GM18907 (cell line): ENCODE data around the gene CCDC80.

Experiments used
- ATAC-seq: cut with Tn5 transposase; IDR thresholded peaks from one replicate; pipeline ENCODE4 v1.9.1; 2021; ENCODE audit warnings: mild to moderate bottlenecking, moderate library complexity; ENCODE audit not compliant: unreplicated experiment

Gene CCDC80

GRCh38 chr3:112634786-112635541 is 6.0 kb downstream of the CCDC80 start:
- ATAC-seq, result no peak

GRCh38 chr3:112633757-112634156 is 7.2 kb downstream of the CCDC80 start:
- ATAC-seq, result no peak

DNA sequence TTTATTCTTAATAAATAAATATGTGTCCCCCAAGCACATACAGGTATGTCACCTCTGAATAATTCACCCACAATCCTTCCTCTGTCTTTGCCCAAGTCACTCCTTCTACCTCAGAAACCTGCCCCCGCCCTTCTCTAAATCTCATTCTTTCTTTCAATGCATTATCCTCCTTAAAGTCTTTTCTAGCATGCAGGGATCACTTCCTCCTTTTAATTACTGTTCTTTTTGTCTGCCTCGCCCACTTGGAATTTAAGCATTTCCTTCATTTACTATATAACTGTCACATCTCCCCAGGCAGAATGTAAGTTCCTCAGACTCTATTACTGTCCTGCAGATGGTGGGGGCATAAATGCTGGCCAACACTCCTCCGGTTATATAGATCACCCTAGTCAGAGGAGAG is 7.8 kb downstream of the CCDC80 start:
- no peak for ATAC-seq

GRCh38 chr3:112632596-112632995 is 8.3 kb downstream of the CCDC80 start:
- ATAC-seq, result no peak

GRCh38 chr3:112631257-112631656 is 9.7 kb downstream of the CCDC80 start:
- no peak for ATAC-seq

GRCh38 chr3:112629425-112629824 is 11.5 kb downstream of the CCDC80 start:
- no peak for ATAC-seq

- no peak for ATAC-seq
Observed at GRCh38 chr3:112627919-112628466, 12.9 kb downstream of the CCDC80 start.

DNA sequence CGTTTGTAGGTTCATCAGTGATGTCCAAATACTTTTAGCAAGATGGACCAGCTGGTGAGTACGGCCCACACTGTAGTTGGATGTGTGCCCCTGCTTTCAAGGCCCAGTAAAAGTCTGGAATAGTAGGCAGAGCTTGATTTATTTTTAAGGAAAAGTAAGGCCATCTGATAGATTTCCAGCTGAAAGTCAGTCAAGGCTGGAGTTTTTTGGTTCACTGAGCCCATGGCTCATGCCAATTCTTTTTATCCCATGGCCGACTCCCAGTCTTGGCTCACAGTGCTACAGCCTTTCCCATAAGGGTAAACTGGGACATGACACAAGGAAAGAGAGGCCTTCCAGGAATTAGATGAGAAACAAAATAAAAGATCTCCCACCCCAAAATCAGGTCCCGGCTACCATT is 13.5 kb downstream of the CCDC80 start:
- ATAC-seq, result no peak

- no peak for ATAC-seq
Observed at GRCh38 chr3:112623717-112624116, 17.2 kb downstream of the CCDC80 start.

GRCh38 chr3:112623213-112623612 is 17.7 kb downstream of the CCDC80 start:
- ATAC-seq, result no peak

DNA sequence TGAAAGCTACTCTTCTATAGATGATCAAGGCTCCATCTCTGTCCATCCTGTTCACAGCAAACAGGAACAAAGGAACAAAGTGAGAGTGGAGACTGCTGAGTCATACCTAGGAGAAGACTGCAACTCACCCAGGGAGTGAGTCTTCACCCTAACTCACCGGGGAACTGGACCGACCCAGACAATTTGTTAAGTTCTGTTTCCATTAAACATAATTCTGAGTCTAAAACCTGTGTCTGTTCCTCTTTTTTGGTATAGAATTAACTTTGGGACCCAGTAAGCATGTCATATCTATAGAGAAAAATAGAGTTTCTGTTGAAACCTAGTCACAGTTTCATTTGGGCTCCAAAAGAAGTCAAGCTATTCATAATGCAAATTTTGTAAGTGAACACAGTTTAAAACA is 21.6 kb downstream of the CCDC80 start:
- peak; percentile 69 for ATAC-seq

DNA sequence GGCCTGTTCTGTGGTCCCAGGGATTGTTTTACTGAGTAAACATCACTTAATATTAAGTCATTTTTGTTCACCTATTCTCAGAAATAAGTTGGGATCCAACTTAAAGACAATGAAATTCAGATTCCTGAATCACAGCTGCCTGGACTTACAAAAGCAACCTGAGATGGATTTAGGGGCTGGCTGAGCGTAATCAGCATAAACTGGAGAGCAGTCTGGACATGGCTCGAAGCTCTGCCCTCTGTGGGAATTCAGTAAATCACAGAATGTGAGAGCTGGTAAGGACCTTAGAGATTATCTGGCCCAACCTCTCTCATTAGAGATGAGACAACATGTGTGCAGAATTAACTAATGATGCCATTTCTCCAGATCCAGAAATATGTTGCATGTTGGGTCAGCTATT is 23.7 kb downstream of the CCDC80 start:
- no peak for ATAC-seq

DNA sequence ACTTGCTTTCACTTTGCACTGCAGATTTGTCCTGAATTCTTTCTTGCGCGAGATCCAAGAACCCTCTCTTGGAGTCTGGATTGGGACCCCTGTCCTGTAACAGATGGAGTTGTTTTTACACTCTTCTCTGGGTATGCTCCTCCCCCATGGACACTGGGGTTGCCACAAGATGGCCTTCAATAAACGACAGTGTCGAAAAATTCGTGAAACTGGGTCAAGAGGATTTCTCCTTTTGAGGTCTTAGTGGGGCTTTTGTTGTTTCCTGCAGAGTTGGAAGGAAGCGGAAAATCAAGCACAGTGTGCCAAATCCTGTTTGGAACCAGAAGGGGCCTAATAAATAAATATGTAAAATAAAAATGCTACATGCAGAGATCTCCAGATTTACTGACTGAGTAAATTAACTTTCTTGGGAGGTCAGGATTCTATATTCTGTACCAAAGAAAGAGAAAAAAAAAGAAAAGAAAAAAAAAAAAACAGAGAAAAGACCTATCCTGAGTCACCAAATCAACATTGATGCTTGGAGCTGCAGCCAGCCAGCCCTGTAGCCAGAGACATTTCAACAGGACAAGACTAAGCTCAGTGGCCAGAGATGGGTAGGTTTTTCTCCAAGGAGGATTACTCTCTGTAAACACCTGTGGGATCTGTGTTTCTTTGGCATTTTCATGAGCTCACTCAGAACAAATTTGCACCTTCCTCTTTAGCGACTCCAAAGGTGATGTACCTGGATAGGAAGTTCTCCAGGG is 24.8 kb downstream of the CCDC80 start:
- no peak for ATAC-seq

- no peak for ATAC-seq
Observed at GRCh38 chr3:112611752-112612515, 29.0 kb downstream of the CCDC80 start.

DNA sequence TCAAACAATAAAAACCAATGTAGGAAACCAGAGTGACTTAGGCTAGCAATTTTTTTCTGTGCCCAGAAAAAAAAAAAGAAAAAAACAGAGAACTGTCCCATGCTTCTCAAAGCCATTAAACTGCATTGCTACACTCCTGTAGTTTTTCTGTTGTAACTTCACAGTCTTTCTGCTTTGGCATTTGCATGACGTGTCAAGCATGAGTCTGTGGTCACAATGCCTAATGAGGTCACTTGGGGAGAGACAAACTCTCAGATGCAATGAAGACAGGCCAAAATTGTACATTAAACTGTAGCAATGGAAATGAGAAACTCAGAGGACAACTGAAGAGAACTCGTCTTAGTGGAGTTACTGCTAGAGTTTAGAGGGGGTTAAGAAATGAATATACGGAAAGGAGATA is 30.8 kb downstream of the CCDC80 start:
- ATAC-seq, result no peak

- no peak for ATAC-seq
Observed at GRCh38 chr3:112607863-112608262, 33.1 kb downstream of the CCDC80 start.

GRCh38 chr3:112606098-112606497 is 34.8 kb downstream of the CCDC80 start:
- ATAC-seq, result no peak

DNA sequence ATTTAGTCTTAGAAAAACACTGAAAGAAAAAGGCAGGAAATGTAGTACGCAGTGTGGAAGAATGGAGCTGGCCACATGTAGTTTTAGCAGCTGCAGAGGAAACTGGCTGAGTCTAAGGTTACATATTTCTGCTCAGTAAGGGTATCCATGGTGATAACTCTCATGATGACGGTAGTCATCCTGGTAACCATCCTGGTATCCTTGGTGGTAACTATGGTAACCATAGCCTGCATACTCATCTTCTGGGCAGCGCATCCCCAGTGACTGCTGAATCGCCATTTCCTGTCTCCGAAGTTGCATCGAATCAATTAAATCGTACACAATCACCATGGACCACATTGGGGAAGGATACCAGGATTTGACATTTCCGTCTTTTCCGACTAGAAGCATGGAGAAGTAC is 35.7 kb downstream of the CCDC80 start:
- no peak for ATAC-seq

- no peak for ATAC-seq
Observed at GRCh38 chr3:112604536-112604935, 36.4 kb downstream of the CCDC80 start.

DNA sequence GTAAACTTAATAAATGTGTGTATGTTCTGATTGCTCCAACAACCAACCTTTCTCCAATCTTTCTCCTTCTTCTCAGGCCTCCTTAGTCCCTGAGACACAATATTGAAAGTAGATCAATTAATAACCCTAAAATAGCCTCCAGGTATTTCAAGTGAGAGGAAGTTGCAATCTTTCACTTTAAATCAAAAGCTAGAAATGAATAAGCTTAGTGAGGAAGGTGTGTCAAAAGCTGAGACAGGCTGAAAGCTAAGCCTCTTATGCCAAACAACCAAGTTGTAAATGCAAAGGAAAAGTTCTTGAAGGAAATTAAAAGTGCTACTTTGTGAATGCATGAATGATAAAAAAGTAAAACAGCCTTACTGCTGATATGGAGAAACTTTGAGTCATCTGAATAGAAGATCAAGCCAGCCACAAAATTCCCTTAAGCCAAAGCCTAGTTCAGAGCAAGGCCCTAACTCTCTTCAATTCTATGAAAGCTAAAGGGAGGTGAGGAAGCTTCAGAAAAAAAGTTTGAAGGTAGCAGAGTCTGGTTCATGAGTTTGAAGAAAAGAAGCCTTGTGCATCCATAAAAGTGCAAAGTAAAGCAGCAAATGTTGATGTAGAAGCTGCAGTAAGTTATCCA is 38.6 kb downstream of the CCDC80 start:
- peak; percentile 86 for ATAC-seq

- ATAC-seq, result no peak
Observed at GRCh38 chr3:112598731-112599130, 42.2 kb downstream of the CCDC80 start.
